ENCODE results near the gene CDH11.

- TF ChIP-seq POLR2A (IDR thresholded peaks at IDR 0.05) (no peak), CTCF (IDR thresholded peaks at IDR 0.05) (no peak), POLR2AphosphoS5 (IDR thresholded peaks at IDR 0.05; ENCODE audit: insufficient read depth in 1 of 2, low read depth in 1 of 2) (no peak)
These were observed 5.6 kb downstream of the CDH11 start for GRCh38 chr16:65116216-65116615.

All from vagina (tissue), 2 donors.